Stimulated activated CD4-positive, alpha-beta T cell treated with anti-CD3 and anti-CD28 coated beads, Interleukin-1b, Interleukin-23, amount 100 ng/mL, for 1 hour (primary cell): Measurements from ENCODE around the gene GALC.

Experiments used
- DNase-seq, 2 donors: peaks; one replicate each; pipeline ENCODE4 v3.0.0-alpha.2; 2020; ENCODE audit warnings: low read depth in 2 of 2

Gene GALC

GRCh38 chr14:87960013-87960787, 32.8 kb downstream of the GALC start:
- DNase-seq: no peak

GRCh38 chr14:87955501-87955900, 37.5 kb downstream of the GALC start:
- DNase-seq: no peak

GRCh38 chr14:87952307-87953094, 40.5 kb downstream of the GALC start:
- no peak for DNase-seq

DNA sequence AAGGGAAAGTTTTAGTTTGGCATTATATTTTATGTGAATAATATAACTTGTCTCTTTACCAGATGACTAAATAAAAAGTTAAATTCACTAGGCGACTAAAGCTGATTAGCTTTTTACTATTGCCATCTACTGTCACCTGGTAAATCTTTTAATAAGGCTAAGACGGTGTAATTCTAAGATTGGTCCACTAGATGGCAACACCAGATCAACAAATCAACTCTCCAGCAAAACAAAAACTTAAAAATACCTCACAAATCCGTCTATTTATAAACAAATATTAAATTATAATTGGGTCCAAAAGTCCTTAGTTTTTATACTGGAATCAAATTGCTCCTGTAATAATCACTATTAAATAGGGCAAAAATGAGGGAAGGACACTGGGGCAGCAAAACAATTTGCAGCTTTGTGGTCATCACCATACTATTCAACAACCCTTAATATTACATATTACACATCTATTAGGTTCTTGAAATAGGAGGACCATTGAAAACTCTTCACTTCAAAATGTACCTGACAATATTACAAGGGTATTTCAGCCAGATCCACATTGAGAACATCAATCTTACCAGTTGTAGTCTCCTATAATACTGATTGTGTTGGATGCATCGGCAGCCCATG, 47.9 kb downstream of the GALC start:
- DNase-seq: no peak

- no peak for DNase-seq
Measured at GRCh38 chr14:87940894-87941293, 52.1 kb downstream of the GALC start.

GRCh38 chr14:87940382-87940781, 52.6 kb downstream of the GALC start:
- no peak for DNase-seq

GRCh38 chr14:87935886-87936285, 57.1 kb downstream of the GALC start:
- no peak for DNase-seq

- DNase-seq: no peak
Measured at GRCh38 chr14:87935081-87935828, 57.7 kb downstream of the GALC start.

DNA sequence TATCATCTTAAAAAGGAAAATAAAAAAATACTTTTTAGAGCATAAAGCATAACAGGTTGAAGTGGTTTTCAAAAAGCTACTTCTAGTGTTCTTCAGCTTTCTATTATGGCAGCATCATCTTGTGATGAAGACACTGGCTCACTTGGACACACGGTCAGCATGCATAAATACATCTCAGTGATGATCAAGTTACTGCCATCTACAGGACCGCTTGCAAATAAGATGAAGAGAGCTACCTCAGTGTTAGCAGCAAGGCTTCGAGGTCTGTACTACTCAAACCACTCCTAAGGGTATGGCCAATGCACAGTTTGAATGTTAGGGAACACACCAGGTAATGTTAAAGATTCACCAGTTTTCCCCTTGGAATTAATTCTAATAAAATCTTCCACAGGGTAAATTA, 58.8 kb downstream of the GALC start:
- DNase-seq: no peak

GRCh38 chr14:87916886-87917275, 76.1 kb downstream of the GALC start:
- DNase-seq: no peak

GRCh38 chr14:87916103-87916885, 76.7 kb downstream of the GALC start:
- DNase-seq: no peak

DNA sequence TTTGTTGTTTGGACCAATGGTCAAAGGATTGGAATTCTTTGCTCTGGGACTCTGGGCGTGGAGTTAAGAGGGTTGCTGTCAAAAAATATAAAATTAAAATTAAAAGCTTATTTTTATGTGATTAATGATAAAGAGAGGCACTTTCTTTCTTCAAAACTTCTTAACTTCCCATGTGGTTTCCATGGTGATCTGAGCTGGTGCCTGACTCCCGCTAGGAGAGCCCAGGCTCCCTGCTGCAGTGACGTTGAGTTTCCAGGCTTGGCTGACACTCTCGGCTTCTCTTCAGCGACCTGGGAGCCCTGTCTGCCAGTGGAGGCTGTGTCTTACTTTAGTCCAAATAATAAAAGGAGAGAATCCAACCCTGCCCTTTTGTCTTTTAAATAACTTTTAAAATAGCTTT, 84.4 kb downstream of the GALC start:
- no peak for DNase-seq

DNA sequence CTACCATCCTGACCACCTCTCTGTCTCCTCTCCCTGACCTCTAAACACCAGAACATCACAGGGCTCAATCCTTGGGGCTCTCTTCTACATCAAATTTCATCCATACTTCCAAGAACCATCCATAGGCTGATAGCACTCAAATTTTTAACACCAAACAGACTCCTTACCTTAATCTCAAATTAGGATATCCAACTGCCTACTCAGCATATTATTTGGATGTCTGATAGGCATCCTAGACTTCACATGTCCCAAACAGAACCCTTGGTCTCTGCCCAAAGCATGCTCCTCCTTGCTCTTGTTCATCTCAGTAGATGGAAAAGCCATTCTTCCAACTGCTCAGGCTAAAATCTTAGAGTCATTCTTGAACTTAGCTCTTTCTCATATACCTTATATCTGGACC, 91.3 kb downstream of the GALC start:
- no peak for DNase-seq

DNA sequence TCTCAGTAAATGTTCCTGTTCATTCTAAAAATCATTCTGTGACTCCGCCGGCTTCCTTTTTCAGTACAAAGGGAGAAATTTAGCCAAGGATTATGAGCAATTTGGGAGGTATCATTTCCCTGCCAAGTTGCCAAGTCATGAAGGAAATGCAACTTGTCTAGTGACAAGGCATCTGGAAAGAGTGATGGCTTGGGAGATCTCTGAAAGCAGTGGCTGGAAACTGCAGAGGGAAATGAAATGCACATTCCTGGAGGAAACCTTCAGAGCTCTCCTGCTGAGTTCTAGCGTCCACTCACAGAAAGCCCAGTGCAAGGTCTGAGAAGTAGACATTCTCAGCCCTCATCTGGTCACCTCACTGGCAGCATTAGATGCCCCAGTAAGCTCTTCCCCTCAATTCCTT, 91.7 kb downstream of the GALC start:
- no peak for DNase-seq

DNA sequence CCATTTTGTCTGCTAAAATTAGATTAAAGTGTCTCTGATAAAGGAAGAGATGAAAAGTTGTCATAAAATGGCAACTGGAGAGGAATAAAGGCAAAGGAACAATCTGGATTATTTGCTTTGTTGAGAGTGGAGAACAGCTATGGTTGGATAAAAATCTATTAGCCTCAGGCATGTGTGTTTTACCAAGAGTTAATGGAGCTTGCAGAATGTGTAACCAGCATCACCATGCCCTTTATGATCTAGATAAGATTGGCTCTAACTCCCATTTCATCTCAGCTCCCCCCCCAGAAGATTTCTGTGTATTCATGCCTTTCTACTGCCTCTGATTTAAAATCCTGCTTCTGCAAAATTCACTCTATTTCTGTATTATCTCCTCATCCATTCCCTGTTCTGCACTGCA, 93.8 kb downstream of the GALC start:
- DNase-seq: no peak

DNA sequence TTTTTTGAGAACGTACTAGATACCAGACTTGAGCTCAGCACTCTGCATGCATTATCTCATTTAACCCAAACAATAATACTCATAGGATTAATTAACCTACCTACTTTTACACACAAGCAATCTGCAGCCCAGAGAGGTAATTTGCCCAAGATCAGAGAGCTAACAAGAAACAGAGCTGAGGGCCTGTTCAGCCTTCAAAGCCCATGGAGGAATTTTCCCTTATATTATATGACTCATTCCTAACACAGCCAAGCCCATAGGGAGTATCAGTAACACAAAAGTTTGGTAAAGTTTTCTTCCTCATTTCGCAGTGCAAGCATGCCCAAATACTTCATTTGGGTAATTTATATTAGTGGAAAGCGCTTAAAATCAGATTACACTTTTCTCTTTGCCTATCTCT, 94.7 kb downstream of the GALC start:
- DNase-seq: no peak

GRCh38 chr14:87896393-87897380, 96.3 kb downstream of the GALC start:
- no peak for DNase-seq

DNA sequence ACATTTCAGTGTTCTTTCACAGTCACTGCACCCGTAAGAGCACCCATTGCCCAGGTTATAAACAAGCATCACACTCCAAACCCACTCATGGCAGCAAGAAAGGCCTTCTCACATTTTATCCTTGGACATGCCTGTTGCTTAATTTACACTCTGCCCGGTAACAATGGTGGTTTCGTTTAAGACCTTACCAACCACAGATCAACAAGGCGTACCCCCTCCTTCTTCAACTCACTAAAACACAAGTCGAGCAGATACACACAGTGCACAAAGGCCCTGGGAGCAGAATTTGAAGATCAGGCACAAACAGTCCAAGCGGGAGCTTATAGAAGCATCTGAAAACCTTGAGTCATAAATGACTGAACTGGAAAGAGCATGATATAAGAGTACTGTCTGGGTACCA, 98.1 kb downstream of the GALC start:
- no peak for DNase-seq

DNA sequence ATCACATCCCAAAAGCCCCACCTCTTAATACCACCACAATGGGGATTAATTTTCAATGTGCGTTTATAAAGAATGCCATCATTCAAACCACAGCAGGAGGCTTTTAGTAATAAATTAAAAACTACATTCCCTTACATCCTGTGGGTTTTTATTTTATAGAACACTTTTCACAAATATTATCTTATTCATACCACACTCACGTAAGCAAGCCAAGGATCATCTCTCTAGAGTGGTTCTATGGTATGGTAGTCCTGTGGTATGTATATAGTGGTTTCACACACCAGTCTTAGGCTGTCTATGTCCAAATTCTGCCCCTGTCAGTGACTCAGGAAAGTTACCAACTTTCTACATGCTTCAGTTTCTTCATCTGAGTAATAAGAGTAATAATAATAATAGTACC, 100.2 kb downstream of the GALC start:
- DNase-seq: no peak
